BE2C (cell line): ENCODE data around the gene SEMA4D.
"Not testable (repeated sequence)": the region's sequence is repeated elsewhere in the genome, so short reads cannot be mapped to it uniquely, and the experiment has no call there.

ENCODE experiments used
- DNase-seq: peaks from one replicate; pipeline ENCODE4 v3.0.0-alpha.2; 2020
- H3K27me3 ChIP-seq: fragments of 250-450 bp; sonication (Bioruptor Pico); 2 replicates; pipeline ENCODE4 v1.5.1; 2020; ENCODE audit warnings: mild to moderate bottlenecking
- H3K36me3 ChIP-seq: fragments of 250-450 bp; sonication (Bioruptor Pico); 2 replicates; pipeline ENCODE4 v1.5.1; 2020; ENCODE audit warnings: mild to moderate bottlenecking
- H3K4me1 ChIP-seq: fragments of 250-450 bp; sonication (Bioruptor Pico); 2 replicates; pipeline ENCODE4 v1.5.1; 2020
- H3K4me3 ChIP-seq: 2 replicates; pipeline ENCODE4 v1.5.1; 2011; ENCODE audit warnings: low read depth, low read length
- H3K9me3 ChIP-seq: fragments of 250-450 bp; sonication (Bioruptor Pico); 2 replicates; pipeline ENCODE4 v1.5.1; 2020
- TF ChIP-seq, protein P1 (sequence below): IDR thresholded peaks from 2 replicates; pipeline ENCODE4 v1.5.1; 2012; ENCODE audit warnings: mild to moderate bottlenecking, low read depth, low read length

SEMA4D gene

DNA sequence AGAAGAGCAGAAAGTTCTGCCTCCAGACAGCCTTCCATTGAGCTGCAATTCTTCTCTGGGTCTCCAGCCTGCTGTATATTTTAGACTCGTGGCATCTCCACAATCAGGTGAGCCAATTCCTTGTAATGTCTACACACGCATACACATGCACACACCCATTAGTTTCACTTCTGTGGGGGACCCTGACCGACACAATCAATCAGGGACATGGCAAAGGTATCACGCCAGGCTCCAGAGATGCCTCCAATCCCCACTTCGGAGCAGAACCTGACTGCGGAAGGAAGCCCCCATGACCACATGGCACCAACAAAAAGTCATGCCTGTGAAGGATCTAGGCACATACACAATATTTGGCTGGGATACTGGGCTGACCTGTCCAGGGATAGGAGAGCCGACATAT, 21.4 kb downstream of the SEMA4D start:
- Histone ChIP-seq H3K27me3 (no peaks in the 10 kb centered on the region), H3K9me3 (no peaks in the 10 kb centered on the region), H3K4me1 (peaks cover 3% of the 10 kb centered on the region), H3K4me3 (no peak overlapping the region), H3K36me3 (no peaks in the 10 kb centered on the region)
- DNase-seq = no peak
- TF ChIP-seq, protein P1, sequence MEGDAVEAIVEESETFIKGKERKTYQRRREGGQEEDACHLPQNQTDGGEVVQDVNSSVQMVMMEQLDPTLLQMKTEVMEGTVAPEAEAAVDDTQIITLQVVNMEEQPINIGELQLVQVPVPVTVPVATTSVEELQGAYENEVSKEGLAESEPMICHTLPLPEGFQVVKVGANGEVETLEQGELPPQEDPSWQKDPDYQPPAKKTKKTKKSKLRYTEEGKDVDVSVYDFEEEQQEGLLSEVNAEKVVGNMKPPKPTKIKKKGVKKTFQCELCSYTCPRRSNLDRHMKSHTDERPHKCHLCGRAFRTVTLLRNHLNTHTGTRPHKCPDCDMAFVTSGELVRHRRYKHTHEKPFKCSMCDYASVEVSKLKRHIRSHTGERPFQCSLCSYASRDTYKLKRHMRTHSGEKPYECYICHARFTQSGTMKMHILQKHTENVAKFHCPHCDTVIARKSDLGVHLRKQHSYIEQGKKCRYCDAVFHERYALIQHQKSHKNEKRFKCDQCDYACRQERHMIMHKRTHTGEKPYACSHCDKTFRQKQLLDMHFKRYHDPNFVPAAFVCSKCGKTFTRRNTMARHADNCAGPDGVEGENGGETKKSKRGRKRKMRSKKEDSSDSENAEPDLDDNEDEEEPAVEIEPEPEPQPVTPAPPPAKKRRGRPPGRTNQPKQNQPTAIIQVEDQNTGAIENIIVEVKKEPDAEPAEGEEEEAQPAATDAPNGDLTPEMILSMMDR = no peak

DNA sequence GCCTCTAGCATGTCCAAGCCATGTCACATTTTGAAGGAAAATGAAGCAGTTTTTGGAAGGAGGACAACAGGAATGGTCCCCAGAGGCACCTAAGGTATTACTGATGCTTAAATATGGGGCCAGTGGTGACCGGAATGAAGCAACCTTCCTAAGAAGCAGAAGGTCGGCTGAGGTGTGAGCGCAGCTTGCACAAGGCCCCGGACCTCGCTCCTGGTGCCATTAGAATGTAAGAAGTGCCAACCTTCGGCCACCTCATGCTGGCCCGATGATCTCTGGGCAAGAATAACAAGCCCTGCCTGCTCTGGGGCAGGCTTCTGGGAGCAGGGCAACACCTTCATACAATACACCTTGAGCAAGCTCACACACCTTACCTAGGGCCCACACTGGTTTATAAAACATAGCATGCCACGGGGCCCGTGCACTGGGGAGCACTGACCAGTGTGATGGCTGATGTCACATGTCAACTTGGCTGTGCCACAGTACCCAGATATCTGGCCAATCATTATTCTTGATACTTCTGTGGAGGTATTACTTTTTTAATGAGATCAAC, 21.9 kb downstream of the SEMA4D start:
- Histone ChIP-seq H3K27me3 (no peaks in the 10 kb centered on the region), H3K36me3 (no peaks in the 10 kb centered on the region), H3K4me1 (peaks cover 3% of the 10 kb centered on the region), H3K9me3 (no peaks in the 10 kb centered on the region), H3K4me3 (no peak overlapping the region)
- TF ChIP-seq, protein P1 = no peak
- no peak for DNase-seq

DNA sequence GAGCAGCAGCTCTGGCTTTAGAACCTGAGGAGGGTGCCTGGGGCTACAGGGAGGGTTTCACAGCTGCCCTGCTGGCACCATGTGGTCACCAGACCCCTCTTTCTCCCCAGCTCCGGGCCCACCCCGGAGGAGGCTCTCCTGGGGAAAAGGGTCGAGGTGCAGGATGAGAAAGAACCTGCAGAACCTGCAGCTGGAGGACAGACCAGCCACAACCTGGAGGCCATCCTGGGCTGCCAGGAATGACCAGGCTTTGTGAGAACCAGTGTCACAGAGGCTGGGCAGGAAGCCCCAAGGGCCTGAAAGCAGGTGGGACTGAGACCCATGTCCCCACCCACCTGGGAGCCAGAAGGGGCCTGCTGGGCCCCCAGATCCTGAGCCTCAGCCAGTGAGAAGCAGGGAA, 23.0 kb downstream of the SEMA4D start:
- Histone ChIP-seq H3K4me1 (peaks cover 3% of the 10 kb centered on the region), H3K4me3 (no peak overlapping the region), H3K36me3 (no peaks in the 10 kb centered on the region), H3K9me3 (no peaks in the 10 kb centered on the region), H3K27me3 (no peaks in the 10 kb centered on the region)
- DNase-seq = no peak
- TF ChIP-seq, protein P1 = no peak

DNA sequence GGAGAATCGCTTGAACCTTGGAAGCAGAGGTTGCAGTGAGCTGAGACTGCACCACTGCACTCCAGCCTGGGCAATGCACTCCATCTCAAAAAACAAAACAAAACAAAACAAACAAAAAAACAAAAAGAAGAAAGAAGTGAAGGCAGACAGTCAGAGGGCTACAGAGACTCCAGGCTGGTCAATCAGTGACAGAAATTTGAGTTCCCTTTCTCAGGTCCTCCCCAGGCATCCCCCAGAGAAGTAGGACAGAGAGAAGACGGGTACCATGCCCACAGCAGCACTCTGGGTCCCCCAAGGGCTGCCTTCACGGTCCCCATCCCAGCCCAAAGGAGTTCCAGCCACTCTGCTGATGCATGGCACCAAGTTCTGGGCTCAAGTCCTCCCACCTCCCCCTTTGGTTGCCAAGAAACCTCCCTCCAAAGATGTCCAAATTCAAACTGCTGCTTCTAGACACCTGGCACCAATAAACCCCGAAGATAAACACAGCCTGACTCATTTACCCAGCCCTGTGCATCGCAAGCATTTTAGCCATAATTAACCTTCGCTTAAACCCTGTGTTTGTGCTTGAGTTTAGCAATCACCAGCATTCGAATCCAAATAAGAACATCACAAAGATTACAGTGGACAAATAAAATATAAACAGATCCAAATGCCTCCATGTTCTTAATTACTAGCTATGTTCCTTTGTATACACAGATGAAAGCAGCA, 24.0 kb downstream of the SEMA4D start:
- TF ChIP-seq, protein P1 = no peak
- no peaks in the 10 kb centered on the region for H3K9me3 ChIP-seq
- H3K36me3 ChIP-seq = no peaks in the 10 kb centered on the region
- no peak overlapping the region for H3K4me3 ChIP-seq
- no peaks in the 10 kb centered on the region for H3K27me3 ChIP-seq
- H3K4me1 ChIP-seq = peaks cover 3% of the 10 kb centered on the region
- no peak for DNase-seq

DNA sequence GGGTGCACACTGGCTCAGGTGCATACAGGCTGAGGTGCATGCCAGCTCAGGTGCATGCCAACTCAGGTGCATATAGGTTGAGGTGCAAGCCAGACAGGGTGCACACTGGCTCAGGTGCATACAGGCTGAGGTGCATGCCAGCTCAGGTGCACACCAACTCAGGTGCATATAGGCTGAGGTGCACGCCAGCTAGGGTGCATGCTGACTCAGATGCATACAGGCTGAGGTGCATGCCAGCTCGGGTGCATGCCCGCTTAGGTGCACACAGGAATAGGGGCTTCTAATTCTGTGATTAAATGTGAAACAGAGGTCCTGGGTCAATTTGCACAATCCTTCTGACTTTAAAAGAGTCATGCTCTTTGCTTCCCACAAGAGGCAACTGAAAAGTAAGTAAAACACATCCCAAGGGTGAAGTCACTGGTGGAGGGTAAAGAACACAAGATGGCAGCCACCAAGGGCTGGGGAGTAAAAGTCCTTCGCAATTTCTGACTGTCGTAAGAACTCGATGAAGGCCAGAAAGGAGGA, 26.1 kb downstream of the SEMA4D start:
- not testable (repeated sequence) for H3K27me3 ChIP-seq, H3K36me3 ChIP-seq, H3K4me3 ChIP-seq, H3K4me1 ChIP-seq, DNase-seq, H3K9me3 ChIP-seq

DNA sequence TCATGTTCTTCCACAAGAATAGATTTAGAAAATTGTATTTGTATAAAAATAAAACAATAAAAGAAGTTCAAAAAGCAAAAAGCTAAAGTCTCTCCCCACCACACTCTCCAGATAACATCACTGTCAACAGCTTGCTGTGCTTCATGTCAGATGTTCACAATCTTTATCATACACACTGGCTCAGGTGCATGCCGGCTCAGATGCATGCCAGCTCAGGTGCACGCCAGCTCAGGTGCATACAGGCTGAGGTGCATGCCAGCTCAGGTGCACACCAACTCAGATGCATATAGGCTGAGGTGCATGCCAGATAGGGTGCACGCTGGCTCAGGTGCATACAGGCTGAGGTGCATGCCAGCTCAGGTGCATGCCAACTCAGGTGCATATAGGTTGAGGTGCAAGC, 26.5 kb downstream of the SEMA4D start:
- Histone ChIP-seq H3K4me3 (no peak overlapping the region), H3K4me1 (peaks cover 3% of the 10 kb centered on the region; the same call in 1 of the 2 replicates), H3K9me3 (no peaks in the 10 kb centered on the region), H3K27me3 (no peaks in the 10 kb centered on the region), H3K36me3 (no peaks in the 10 kb centered on the region)
- no peak for DNase-seq
- TF ChIP-seq, protein P1 = no peak
